Activated CD4-positive, alpha-beta T cell treated with anti-CD3 and anti-CD28 coated beads for 36 hours (primary cell): ENCODE measurements around the gene SCAP. TPM values are rescaled to one million over a fixed set of nuclear protein-coding genes. Genes with fewer than 3 reads are reported as not detected.
A peak's percentile ranks its signal among the peaks of the same experiment; 100 is the strongest.

Source experiments
- ATAC-seq: fragments of 200-7000 bp; cut with Tn5 transposase; one replicate; pipeline ENCODE4 v1.10.0; 2021; ENCODE audit warnings: mild to moderate bottlenecking, moderate library complexity
- CTCF ChIA-PET: fragments of 350-600 bp; sonication (Branson Sonifier 250); formaldehyde crosslinking; loops from one replicate; lab custom pipeline; 2021; ENCODE audit warnings: antibody characterized with exemption; lab: Charles Lee
- POLR2A ChIA-PET: fragments of 350-600 bp; sonication (Branson Sonifier 250); formaldehyde crosslinking; loops from one replicate; lab custom pipeline; 2021; ENCODE audit warnings: antibody characterized with exemption, inconsistent platforms; lab: Charles Lee
- DNase-seq: peaks from one replicate; pipeline ENCODE4 v3.0.0-alpha.2; 2020
- H3K27ac Mint-ChIP-seq: one replicate; pipeline ENCODE4 v1.8.0; 2021; ENCODE audit warnings: mixed read lengths
- H3K27me3 Mint-ChIP-seq: one replicate; pipeline ENCODE4 v1.8.0; 2021; ENCODE audit warnings: mixed read lengths
- H3K36me3 Mint-ChIP-seq: one replicate; pipeline ENCODE4 v1.8.0; 2021; ENCODE audit warnings: low read depth, mixed read lengths
- H3K4me1 Mint-ChIP-seq: one replicate; pipeline ENCODE4 v1.8.0; 2021; ENCODE audit warnings: mixed read lengths
- H3K4me3 Mint-ChIP-seq: one replicate; pipeline ENCODE4 v1.8.0; 2021; ENCODE audit warnings: mild to moderate bottlenecking, moderate library complexity, mixed read lengths
- H3K9me3 Mint-ChIP-seq: one replicate; pipeline ENCODE4 v1.8.0; 2021; ENCODE audit warnings: low read depth, mixed read lengths
- intact Hi-C, 2 experiments: fragments of 100-400 bp; cut with DNase I in 1 of 2; cut with micrococcal nuclease in 1 of 2; formaldehyde crosslinking; loops; one replicate each; pipeline versions ENCODE4 v1.14.2 to v1.15.1; 2022 to 2024; cut with DNase I, micrococcal nuclease
- total RNA-seq, 2 experiments: library from RNA; stranded (reverse); gene quantifications; one replicate each; pipeline ENCODE4 v1.2.3, GENCODE V29; 2021

SCAP gene
- total RNA-seq, 2 experiments from 2014 or later = 44.5 to 51.2 TPM

- Mint-ChIP-seq H3K36me3 (peaks cover 12% of the 10 kb centered on the region), H3K27me3 (no peaks in the 10 kb centered on the region), H3K4me3 (no peak overlapping the region), H3K9me3 (no peaks in the 10 kb centered on the region), H3K27ac (no peak overlapping the region), H3K4me1 (peaks cover 22% of the 10 kb centered on the region)
- ATAC-seq (no peak), DNase-seq (no peak)
- ChIA-PET POLR2A (no interaction called here), CTCF (interaction anchor here (1.0 to 1.3 kb wide), 2 partner anchors 26 to 36 kb away, joined by 3 read pairs; no protein-coding TSS in a partner anchor)
- intact Hi-C loops = no loop called here
These were observed 80.9 kb downstream of the SCAP start for GRCh38 chr3:47394881-47395280.

- peaks cover 20% of the 10 kb centered on the region for H3K4me1 Mint-ChIP-seq
- POLR2A ChIA-PET = no interaction called here
- peak overlapping the region; percentile 20 for H3K27ac Mint-ChIP-seq
- H3K27me3 Mint-ChIP-seq = no peaks in the 10 kb centered on the region
- intact Hi-C loops = no loop called here
- H3K4me3 Mint-ChIP-seq = no peak overlapping the region
- H3K36me3 Mint-ChIP-seq = peaks cover 10% of the 10 kb centered on the region
- CTCF ChIA-PET = interaction anchor here (1.0 to 1.3 kb wide), 2 partner anchors 27 to 36 kb away, joined by 3 read pairs; no protein-coding TSS in a partner anchor
- DNase-seq = no peak
- no peaks in the 10 kb centered on the region for H3K9me3 Mint-ChIP-seq
- no peak for ATAC-seq
These were observed 81.4 kb downstream of the SCAP start for GRCh38 chr3:47394140-47394870.

GRCh38 chr3:47392933-47393332 lies 82.8 kb downstream of the SCAP start:
- peaks cover 6% of the 10 kb centered on the region for H3K36me3 Mint-ChIP-seq
- no peak overlapping the region for H3K27ac Mint-ChIP-seq
- intact Hi-C loops = no loop called here
- ChIA-PET CTCF (interaction anchor here (1.1 kb wide), 1 partner anchor 28 kb away, joined by 6 read pairs; no protein-coding TSS in a partner anchor), POLR2A (no interaction called here)
- H3K4me3 Mint-ChIP-seq = no peak overlapping the region
- H3K27me3 Mint-ChIP-seq = no peaks in the 10 kb centered on the region
- H3K4me1 Mint-ChIP-seq = peaks cover 19% of the 10 kb centered on the region
- DNase-seq (no peak), ATAC-seq (no peak)
- H3K9me3 Mint-ChIP-seq = no peaks in the 10 kb centered on the region

- Mint-ChIP-seq H3K4me3 (no peak overlapping the region), H3K36me3 (peaks cover 15% of the 10 kb centered on the region), H3K27ac (no peak overlapping the region), H3K9me3 (no peaks in the 10 kb centered on the region), H3K4me1 (peaks cover 37% of the 10 kb centered on the region), H3K27me3 (no peaks in the 10 kb centered on the region)
- ChIA-PET CTCF (no interaction called here), POLR2A (no interaction called here)
- no peak for DNase-seq
- no peak for ATAC-seq
- intact Hi-C loops = no loop called here
These were observed 89.9 kb downstream of the SCAP start for GRCh38 chr3:47385796-47386195.

GRCh38 chr3:47385007-47385406 lies 90.7 kb downstream of the SCAP start:
- peaks cover 37% of the 10 kb centered on the region for H3K4me1 Mint-ChIP-seq
- H3K27ac Mint-ChIP-seq = no peak overlapping the region
- intact Hi-C loops = no loop called here
- no peak for ATAC-seq
- H3K36me3 Mint-ChIP-seq = peaks cover 17% of the 10 kb centered on the region
- no peaks in the 10 kb centered on the region for H3K27me3 Mint-ChIP-seq
- no peak overlapping the region for H3K4me3 Mint-ChIP-seq
- no peaks in the 10 kb centered on the region for H3K9me3 Mint-ChIP-seq
- ChIA-PET POLR2A (no interaction called here), CTCF (no interaction called here)
- DNase-seq = no peak

- no peak for DNase-seq
- no peaks in the 10 kb centered on the region for H3K27me3 Mint-ChIP-seq
- peaks cover 42% of the 10 kb centered on the region for H3K4me1 Mint-ChIP-seq
- H3K27ac Mint-ChIP-seq = no peak overlapping the region
- H3K36me3 Mint-ChIP-seq = peaks cover 17% of the 10 kb centered on the region
- CTCF ChIA-PET = no interaction called here
- POLR2A ChIA-PET = no interaction called here
- H3K4me3 Mint-ChIP-seq = no peak overlapping the region
- no peak for ATAC-seq
- intact Hi-C loops = loop anchor here (5.0 kb wide), 4 partner anchors 222 to 1088 kb away; partner anchors contain the start of genes ALS2CL (in 1 of the 2), CCDC12 (in 1 of the 2), NBEAL2 (in 1 of the 2) and SETD2 (in 1 of the 2)
- no peaks in the 10 kb centered on the region for H3K9me3 Mint-ChIP-seq
These were observed 91.3 kb downstream of the SCAP start for GRCh38 chr3:47384425-47384824.

- H3K4me3 Mint-ChIP-seq = peak overlapping the region; percentile 86
- ATAC-seq (peak; percentile 59), DNase-seq (peak; percentile 88)
- ChIA-PET POLR2A (interaction anchor here (0.6 to 1.5 kb wide), 3 partner anchors 40 to 1226 kb away, joined by 3 to 4 read pairs (median 4); partner anchors contain the start of gene DHX30), CTCF (interaction anchor here (0.6 to 1.0 kb wide), 3 partner anchors 18 to 218 kb away, joined by 3 to 6 read pairs (median 3); partner anchors contain the start of gene SCAP)
- peaks cover 43% of the 10 kb centered on the region for H3K4me1 Mint-ChIP-seq
- H3K9me3 Mint-ChIP-seq = no peaks in the 10 kb centered on the region
- H3K36me3 Mint-ChIP-seq = peaks cover 14% of the 10 kb centered on the region
- H3K27me3 Mint-ChIP-seq = no peaks in the 10 kb centered on the region
- intact Hi-C loops = loop anchor here (1.0 to 5.0 kb wide), 10 partner anchors 132 to 1175 kb away; partner anchors contain the start of genes CCDC12 (in 2 of the 2), ALS2CL (in 1 of the 2), DHX30 (in 1 of the 2) and ELP6 (in 1 of the 2)
- peak overlapping the region; percentile 99 for H3K27ac Mint-ChIP-seq
These were observed 94.2 kb downstream of the SCAP start for GRCh38 chr3:47381317-47382157.

- ATAC-seq (peak; percentile 81), DNase-seq (peak; percentile 99)
- intact Hi-C loops = loop anchor here (1.0 to 5.0 kb wide), 19 partner anchors 20 to 1176 kb away; partner anchors contain the start of genes CCDC12 (in 2 of the 2), ELP6 (in 2 of the 2), KIF9 (in 2 of the 2) and KLHL18 (in 2 of the 2)
- H3K4me3 Mint-ChIP-seq = peak within 1 kb of the TSS; percentile 86
- H3K36me3 Mint-ChIP-seq = peaks cover 12% of the 10 kb centered on the region
- H3K9me3 Mint-ChIP-seq = no peaks in the 10 kb centered on the region
- ChIA-PET CTCF (interaction anchor here (0.6 to 1.3 kb wide), 12 partner anchors 10 to 508 kb away, joined by 3 to 7 read pairs (median 3); partner anchors contain the start of gene SCAP), POLR2A (interaction anchor here (0.6 to 1.5 kb wide), 10 partner anchors 35 to 1227 kb away, joined by 3 to 6 read pairs (median 3); partner anchors contain the start of genes DHX30, KLHL18, NBEAL2 and SETD2)
- no peaks in the 10 kb centered on the region for H3K27me3 Mint-ChIP-seq
- peak within 1 kb of the TSS; percentile 99 for H3K27ac Mint-ChIP-seq
- peaks cover 39% of the 10 kb centered on the region for H3K4me1 Mint-ChIP-seq
These were observed 95.0 kb downstream of the SCAP start, which contains the start of gene PTPN23 for GRCh38 chr3:47380601-47381316. PTPN23 (plus strand) TSS chr3:47381021; CDS start chr3:47381097, 76 bp downstream.

GRCh38 chr3:47380026-47380600 lies 95.6 kb downstream of the SCAP start:
- DNase-seq = no peak
- intact Hi-C loops = loop anchor here (1.0 to 5.0 kb wide), 17 partner anchors 20 to 1177 kb away; partner anchors contain the start of genes KIF9 (in 2 of the 2), KLHL18 (in 2 of the 2), NBEAL2 (in 2 of the 2) and SETD2 (in 2 of the 2)
- Mint-ChIP-seq H3K4me1 (peaks cover 36% of the 10 kb centered on the region), H3K4me3 (peak overlapping the region; percentile 86), H3K36me3 (peaks cover 12% of the 10 kb centered on the region), H3K9me3 (no peaks in the 10 kb centered on the region), H3K27ac (peak overlapping the region; percentile 99), H3K27me3 (no peaks in the 10 kb centered on the region)
- ChIA-PET POLR2A (interaction anchor here (0.8 to 1.5 kb wide), 9 partner anchors 35 to 443 kb away, joined by 3 to 6 read pairs (median 3); partner anchors contain the start of genes DHX30, KLHL18, NBEAL2 and SETD2), CTCF (interaction anchor here (0.6 to 1.3 kb wide), 10 partner anchors 10 to 508 kb away, joined by 3 to 7 read pairs (median 3); partner anchors contain the start of gene SCAP)
- ATAC-seq = no peak
